Gastrocnemius medialis (tissue), 4 donors: ENCODE measurements around the gene KRT78.

Experiments
- CTCF ChIP-seq, 5 experiments: fragments of 450-650 bp in 3 of 5; fragments of 200-600 bp in 2 of 5; sonication (generic) in 2 of 5; IDR thresholded peaks in 4 of 5; conservative IDR thresholded peaks in 1 of 5; 1 replicate in 4 of 5; 2 replicates in 1 of 5; pipeline ENCODE4 v1.5.1; 2016 to 2019; ENCODE audit warnings: antibody characterized with exemption in 5 of 5, mild to moderate bottlenecking in 3 of 5, moderate library complexity in 3 of 5
- POLR2A ChIP-seq, 2 donors: fragments of 450-650 bp; IDR thresholded peaks; one replicate each; pipeline ENCODE4 v1.6.1; 2017; ENCODE audit warnings: antibody characterized with exemption in 2 of 2, mild to moderate bottlenecking in 2 of 2, moderate library complexity in 2 of 2

GRCh38 chr12:52873513-52873831 lies 24.7 kb upstream of the KRT78 start:
- TF ChIP-seq CTCF (IDR thresholded peaks at IDR 0.05 in 4 of 5, conservative IDR thresholded peaks at IDR 0.05 in 1 of 5) (no peak), POLR2A (IDR thresholded peaks at IDR 0.05) (no peak)
